Psoas muscle (tissue), 8 donors: ENCODE results near the gene DYRK2. TPM values are rescaled to one million over a fixed set of nuclear protein-coding genes. Genes with fewer than 3 reads are reported as not detected.

Source experiments
- ATAC-seq, 4 donors: fragments of 200-7000 bp; cut with Tn5 transposase; one replicate each; pipeline ENCODE4 v1.9.1; 2020; ENCODE audit warnings: moderate library complexity in 3 of 4, mild to moderate bottlenecking in 2 of 4
- DNase-seq, 2 donors: peaks; one replicate each; pipeline ENCODE4 v3.0.0-alpha.2; 2020
- H3K27ac ChIP-seq: fragments of 200-600 bp; one replicate; pipeline ENCODE4 v1.8.0; 2022
- H3K27me3 ChIP-seq, 3 donors: fragments of 200-600 bp in 1 of 3; one replicate each; pipeline versions ENCODE4 v1.6.1 to v1.8.0; 2013 to 2022; ENCODE audit warnings: low read length in 2 of 3, mild to moderate bottlenecking in 2 of 3, moderate library complexity in 1 of 3; ENCODE audit not compliant: insufficient read depth in 3 of 3
- H3K36me3 ChIP-seq, 2 donors: fragments of 200-600 bp in 1 of 2; one replicate each; pipeline versions ENCODE4 v1.6.1 to v1.8.0; 2013 to 2022; ENCODE audit warnings: low read depth in 1 of 2, mild to moderate bottlenecking in 1 of 2, moderate library complexity in 1 of 2; ENCODE audit not compliant: insufficient read depth in 1 of 2
- H3K4me1 ChIP-seq: fragments of 200-600 bp; one replicate; pipeline ENCODE4 v1.8.0; 2022
- H3K4me3 ChIP-seq: fragments of 200-600 bp; one replicate; pipeline ENCODE4 v1.8.0; 2022; ENCODE audit warnings: mild to moderate bottlenecking
- H3K9me3 ChIP-seq: fragments of 200-600 bp; one replicate; pipeline ENCODE4 v1.8.0; 2022
- WGBS, 3 donors: extraction: QIAGEN DNeasy Blood & Tissue Kit; methylation state at CpG; one replicate each; pipeline versions ENCODE4 v1.1.6 to v1.1.7; 2013; 5-methylcytosine and 5-hydroxymethylcytosine counted together
- intact Hi-C, 2 donors: fragments of 100-400 bp; cut with DNase I; formaldehyde crosslinking; loops; one replicate each; pipeline versions ENCODE4 v1.11.0 to v1.14.2; 2022
- polyA plus RNA-seq, 3 donors: library from polyadenylated mRNA; stranded (reverse); fragments of 200-250 nt; gene quantifications; one replicate each; pipeline ENCODE4 v1.2.3, GENCODE V29; 2013
- total RNA-seq, 4 donors: library from RNA; stranded (reverse); fragmentation: NEBNext Ultra II Directional in 2 of 4; extraction: Animal tissue kit (Norgen Biotek cat#: 25700) in 2 of 4; gene quantifications; one replicate each; pipeline versions ENCODE4 v1.2.1 to v1.2.4, GENCODE V29; 2021 to 2023
- TF ChIP-seq, protein P1 (sequence below): fragments of 200-600 bp; IDR thresholded peaks from one replicate; pipeline ENCODE4 v1.8.0; 2022; ENCODE audit warnings: antibody characterized with exemption
- donor health status: healthy with polysubstance abuse.
- donor health status: DM: no; HTN: no; CAD: no; lungs with moderate emphysema.
- donor health status: Bipolar disorder and iron deficiency.
- donor health status: healthy.
- donor health status: DM: yes; HTN: yes; CAD: no.
- donor health status: DM: no; HTN: no; CAD: no.
- donor health status: DM: no; HTN: no; CAD: no.
- donor health status: DM: yes; HTN: yes; CAD: no.

DYRK2 gene
- total and polyA plus RNA-seq, 7 donors: 2.8 to 46.4 (median 11.0) TPM

- Histone ChIP-seq H3K27me3 (no peaks in the 10 kb centered on the region), H3K4me1 (peaks cover 20% of the 10 kb centered on the region), H3K4me3 (no peak overlapping the region), H3K36me3 (no peaks in the 10 kb centered on the region), H3K27ac (no peak overlapping the region), H3K9me3 (no peaks in the 10 kb centered on the region)
- 93 to 96% (median 93%) methylated on average over 4 of the region's 4 CpGs for WGBS, 3 donors
- intact Hi-C loops: no loop called here
- DNase-seq (no peak), ATAC-seq (no peak)
- TF ChIP-seq, protein P1, sequence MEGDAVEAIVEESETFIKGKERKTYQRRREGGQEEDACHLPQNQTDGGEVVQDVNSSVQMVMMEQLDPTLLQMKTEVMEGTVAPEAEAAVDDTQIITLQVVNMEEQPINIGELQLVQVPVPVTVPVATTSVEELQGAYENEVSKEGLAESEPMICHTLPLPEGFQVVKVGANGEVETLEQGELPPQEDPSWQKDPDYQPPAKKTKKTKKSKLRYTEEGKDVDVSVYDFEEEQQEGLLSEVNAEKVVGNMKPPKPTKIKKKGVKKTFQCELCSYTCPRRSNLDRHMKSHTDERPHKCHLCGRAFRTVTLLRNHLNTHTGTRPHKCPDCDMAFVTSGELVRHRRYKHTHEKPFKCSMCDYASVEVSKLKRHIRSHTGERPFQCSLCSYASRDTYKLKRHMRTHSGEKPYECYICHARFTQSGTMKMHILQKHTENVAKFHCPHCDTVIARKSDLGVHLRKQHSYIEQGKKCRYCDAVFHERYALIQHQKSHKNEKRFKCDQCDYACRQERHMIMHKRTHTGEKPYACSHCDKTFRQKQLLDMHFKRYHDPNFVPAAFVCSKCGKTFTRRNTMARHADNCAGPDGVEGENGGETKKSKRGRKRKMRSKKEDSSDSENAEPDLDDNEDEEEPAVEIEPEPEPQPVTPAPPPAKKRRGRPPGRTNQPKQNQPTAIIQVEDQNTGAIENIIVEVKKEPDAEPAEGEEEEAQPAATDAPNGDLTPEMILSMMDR: no peak
Observed at GRCh38 chr12:67704071-67704470, 55.5 kb downstream of the DYRK2 start.

- Histone ChIP-seq H3K27ac (peak overlapping the region; percentile 65), H3K4me1 (peaks cover 20% of the 10 kb centered on the region), H3K9me3 (no peaks in the 10 kb centered on the region), H3K4me3 (no peak overlapping the region), H3K27me3 (no peaks in the 10 kb centered on the region), H3K36me3 (no peaks in the 10 kb centered on the region)
- TF ChIP-seq, protein P1: no peak
- WGBS, 3 donors: 40 to 44% (median 43%) methylated on average over 6 of the region's 6 CpGs
- peak in 1 of 2 donors; percentile 74 for DNase-seq
- intact Hi-C loops: no loop called here
- ATAC-seq: peak; percentile 94 to 99 (median 96)
Observed at GRCh38 chr12:67705394-67706370, 57.1 kb downstream of the DYRK2 start.

GRCh38 chr12:67709367-67709954 is 60.9 kb downstream of the DYRK2 start:
- no peaks in the 10 kb centered on the region for H3K36me3 ChIP-seq
- no peaks in the 10 kb centered on the region for H3K9me3 ChIP-seq
- no peak for DNase-seq
- peaks cover 19% of the 10 kb centered on the region for H3K4me1 ChIP-seq
- intact Hi-C loops: no loop called here
- TF ChIP-seq, protein P1: no peak
- WGBS, 3 donors: 67 to 72% (median 70%) methylated on average over 4 of the region's 4 CpGs
- no peak overlapping the region for H3K27ac ChIP-seq
- no peak overlapping the region for H3K4me3 ChIP-seq
- no peak for ATAC-seq
- H3K27me3 ChIP-seq: no peaks in the 10 kb centered on the region

- ATAC-seq: no peak
- intact Hi-C loops: no loop called here
Observed at GRCh38 chr12:67710582-67710981, 62.0 kb downstream of the DYRK2 start.

More at GRCh38 chr12:67710582-67710981, 62.0 kb downstream of the DYRK2 start:
- no peak overlapping the region for H3K4me3 ChIP-seq
- 67 to 81% (median 76%) methylated on average over 3 of the region's 3 CpGs for WGBS, 3 donors
- peaks cover 10% of the 10 kb centered on the region for H3K4me1 ChIP-seq
- no peak for DNase-seq
- no peak overlapping the region for H3K27ac ChIP-seq
- no peaks in the 10 kb centered on the region for H3K27me3 ChIP-seq
- TF ChIP-seq, protein P1: no peak
- H3K9me3 ChIP-seq: no peaks in the 10 kb centered on the region
- no peaks in the 10 kb centered on the region for H3K36me3 ChIP-seq
